H9 (cell line): ENCODE results near the gene PNPLA1. TPM values are rescaled to one million over a fixed set of nuclear protein-coding genes. Genes with fewer than 3 reads are reported as not detected.

Source experiments
- DNase-seq: peaks from one replicate; pipeline ENCODE4 v3.0.0-alpha.2; 2017
- H2AFZ ChIP-seq: one replicate; pipeline ENCODE4 v1.6.1; 2013; ENCODE audit warnings: mild to moderate bottlenecking, low read length, control low read depth, moderate library complexity
- H2AK5ac ChIP-seq: 2 replicates; pipeline ENCODE4 v1.6.1; 2013; ENCODE audit warnings: low read length, control low read depth, mixed read lengths; ENCODE audit not compliant: insufficient read length
- H2BK120ac ChIP-seq: one replicate; pipeline ENCODE4 v1.6.1; 2013; ENCODE audit warnings: low read depth, mild to moderate bottlenecking, low read length, control low read depth, inconsistent platforms; ENCODE audit not compliant: poor library complexity, severe bottlenecking
- H2BK12ac ChIP-seq: 2 replicates; pipeline ENCODE4 v1.6.1; 2013; ENCODE audit warnings: low read length, control low read depth, mixed read lengths, low read depth; ENCODE audit not compliant: insufficient read length
- H2BK15ac ChIP-seq: 2 replicates; pipeline ENCODE4 v1.6.1; 2013; ENCODE audit warnings: low read depth, low read length, control low read depth
- H2BK20ac ChIP-seq: one replicate; pipeline ENCODE4 v1.6.1; 2013; ENCODE audit warnings: low read depth, mild to moderate bottlenecking, low read length, control low read depth, inconsistent platforms; ENCODE audit not compliant: poor library complexity, severe bottlenecking
- H2BK5ac ChIP-seq: 2 replicates; pipeline ENCODE4 v1.6.1; 2013; ENCODE audit warnings: low read length, control low read depth, mixed read lengths; ENCODE audit not compliant: insufficient read length
- H3K14ac ChIP-seq: 2 replicates; pipeline ENCODE4 v1.6.1; 2013; ENCODE audit warnings: low read length, control low read depth; ENCODE audit not compliant: insufficient read depth
- H3K18ac ChIP-seq: 2 replicates; pipeline ENCODE4 v1.6.1; 2013; ENCODE audit warnings: low read depth, mild to moderate bottlenecking, mixed read lengths, low read length, control low read depth; ENCODE audit not compliant: insufficient read length
- H3K23ac ChIP-seq: 2 replicates; pipeline ENCODE4 v1.6.1; 2013; ENCODE audit warnings: low read length, control low read depth, mixed read lengths, low read depth; ENCODE audit not compliant: insufficient read length
- H3K23me2 ChIP-seq: 2 replicates; pipeline ENCODE4 v1.6.1; 2013; ENCODE audit warnings: low read depth, mild to moderate bottlenecking, mixed read lengths, low read length, control low read depth; ENCODE audit not compliant: insufficient read length, poor library complexity, severe bottlenecking
- H3K27ac ChIP-seq: 2 replicates; pipeline ENCODE4 v1.5.1; 2013; ENCODE audit warnings: low read length, control low read depth, mixed read lengths, low read depth; ENCODE audit not compliant: insufficient read length
- H3K27me3 ChIP-seq: 2 replicates; pipeline ENCODE4 v1.6.1; 2013; ENCODE audit warnings: low read length, control low read depth, inconsistent platforms; ENCODE audit not compliant: insufficient read depth
- H3K4ac ChIP-seq: 2 replicates; pipeline ENCODE4 v1.6.1; 2013; ENCODE audit warnings: low read depth, mild to moderate bottlenecking, control low read depth, inconsistent platforms, low read length, moderate library complexity
- H3K4me1 ChIP-seq: 2 replicates; pipeline ENCODE4 v1.6.1; 2013; ENCODE audit warnings: low read length, control low read depth, inconsistent platforms; ENCODE audit not compliant: insufficient read depth
- H3K4me2 ChIP-seq: 2 replicates; pipeline ENCODE4 v1.6.1; 2013; ENCODE audit warnings: low read length, control low read depth, mixed read lengths; ENCODE audit not compliant: insufficient read length, insufficient read depth
- H3K56ac ChIP-seq: 2 replicates; pipeline ENCODE4 v1.6.1; 2013; ENCODE audit warnings: low read depth, mild to moderate bottlenecking, mixed read lengths, low read length, control low read depth; ENCODE audit not compliant: insufficient read length
- H3K79me1 ChIP-seq: 2 replicates; pipeline ENCODE4 v1.6.1; 2013; ENCODE audit warnings: low read depth, mild to moderate bottlenecking, moderate library complexity, low read length, control low read depth, inconsistent platforms; ENCODE audit not compliant: insufficient read depth, poor library complexity, severe bottlenecking
- H3K79me2 ChIP-seq: 2 replicates; pipeline ENCODE4 v1.6.1; 2013; ENCODE audit warnings: low read length, control low read depth, inconsistent platforms; ENCODE audit not compliant: insufficient read depth
- H3K9ac ChIP-seq: 2 replicates; pipeline ENCODE4 v1.6.1; 2013; ENCODE audit warnings: low read length, control low read depth, mixed read lengths; ENCODE audit not compliant: insufficient read length; ENCODE audit errors: extremely low read depth
- H3K9me3 ChIP-seq: one replicate; pipeline ENCODE4 v1.6.1; 2013; ENCODE audit warnings: low read depth, low read length, inconsistent platforms; ENCODE audit not compliant: control insufficient read depth
- H3T11ph ChIP-seq: one replicate; pipeline ENCODE4 v1.6.1; 2013; ENCODE audit warnings: mild to moderate bottlenecking, low read length, control low read depth, inconsistent platforms
- H4K20me1 ChIP-seq: one replicate; pipeline ENCODE4 v1.6.1; 2013; ENCODE audit not compliant: control insufficient read depth, insufficient read length, insufficient read depth
- H4K5ac ChIP-seq: 2 replicates; pipeline ENCODE4 v1.6.1; 2013; ENCODE audit warnings: low read depth, mild to moderate bottlenecking, mixed read lengths, low read length, control low read depth; ENCODE audit not compliant: insufficient read length
- H4K8ac ChIP-seq: replicated peaks from 2 replicates; pipeline ENCODE4 v1.6.1; 2013; ENCODE audit warnings: low read length, control low read depth, mixed read lengths, low read depth; ENCODE audit not compliant: insufficient read length
- H4K91ac ChIP-seq: 2 replicates; pipeline ENCODE4 v1.6.1; 2013; ENCODE audit warnings: low read depth, mild to moderate bottlenecking, moderate library complexity, mixed read lengths, low read length, control low read depth; ENCODE audit not compliant: insufficient read length
- H3K27ac Mint-ChIP-seq, 3 experiments: 2 replicates in 2 of 3; 3 replicates in 1 of 3; pipeline ENCODE4 v1.8.0; 2020 to 2021; ENCODE audit warnings: mixed read lengths in 3 of 3, mild to moderate bottlenecking in 1 of 3, moderate library complexity in 1 of 3
- H3K27me3 Mint-ChIP-seq: 2 replicates; pipeline ENCODE4 v1.8.0; 2021; ENCODE audit warnings: low read depth, mild to moderate bottlenecking, moderate library complexity, mixed read lengths
- H3K36me3 Mint-ChIP-seq, 3 experiments: 2 replicates in 2 of 3; 3 replicates in 1 of 3; pipeline ENCODE4 v1.8.0; 2020 to 2021; ENCODE audit warnings: low read depth in 3 of 3, mixed read lengths in 3 of 3; ENCODE audit not compliant: insufficient read depth in 1 of 3
- H3K4me1 Mint-ChIP-seq, 2 experiments: 2 replicates each; pipeline ENCODE4 v1.8.0; 2020; ENCODE audit warnings: mixed read lengths in 2 of 2
- H3K4me3 Mint-ChIP-seq, 2 experiments: 2 replicates in 1 of 2; 3 replicates in 1 of 2; pipeline ENCODE4 v1.8.0; 2020 to 2021; ENCODE audit warnings: mild to moderate bottlenecking in 2 of 2, mixed read lengths in 2 of 2, moderate library complexity in 1 of 2
- H3K9me3 Mint-ChIP-seq, 2 experiments: 2 replicates in 1 of 2; 3 replicates in 1 of 2; pipeline ENCODE4 v1.8.0; 2020; ENCODE audit warnings: mild to moderate bottlenecking in 2 of 2, mixed read lengths in 2 of 2, moderate library complexity in 1 of 2
- WGBS: extraction: QIAGEN DNeasy Blood & Tissue Kit; methylation state at CpG from one replicate; pipeline ENCODE4 v1.1.7; 2013; ENCODE audit warnings: missing lambda C conversion rate, low lambda C conversion rate, mixed read lengths; ENCODE audit not compliant: insufficient read length; ENCODE audit errors: extremely low coverage; 5-methylcytosine and 5-hydroxymethylcytosine counted together
- total RNA-seq: library from RNA; stranded (reverse); gene quantifications from 2 replicates; pipeline ENCODE4 v1.2.1, GENCODE V29; 2021
- TF ChIP-seq, protein P1 (sequence below): fragments of 200-600 bp; sonication (generic); conservative IDR thresholded peaks from 3 replicates; pipeline ENCODE4 v1.8.0; 2021; ENCODE audit warnings: antibody characterized with exemption, mild to moderate bottlenecking

PNPLA1 gene
- total RNA-seq, 1 experiment from 2014 or later = 0.09 TPM

DNA sequence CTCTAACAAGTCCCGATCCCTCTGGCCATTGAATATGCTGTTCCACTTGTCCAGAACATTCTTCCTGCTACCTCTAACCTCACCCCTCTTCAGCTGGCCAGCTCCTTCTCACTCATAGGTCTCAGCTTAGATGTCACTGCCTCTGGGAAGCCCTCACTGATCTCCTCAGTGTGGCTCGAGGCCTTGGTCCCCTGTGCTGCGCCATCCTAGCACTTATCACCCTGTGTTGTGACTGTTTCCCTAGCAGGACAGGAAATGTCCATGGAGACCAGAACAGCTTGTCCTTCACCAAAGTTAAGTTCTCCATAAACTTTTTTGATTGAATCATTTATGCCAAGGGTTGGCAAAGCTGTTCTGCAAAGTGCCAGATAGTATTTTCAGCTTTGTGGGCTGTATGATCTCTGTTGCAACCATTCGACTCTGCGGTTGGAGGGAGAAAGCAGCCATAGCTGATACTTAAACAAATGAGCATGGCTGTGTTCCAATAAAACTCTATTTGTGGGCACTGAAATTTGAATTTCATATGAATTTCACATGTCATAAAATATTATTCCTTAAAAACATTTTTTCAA is 73.3 kb downstream of the PNPLA1 start:
- Histone ChIP-seq H2BK5ac (no peak overlapping the region), H3K14ac (no peak overlapping the region), H3K18ac (no peak overlapping the region), H4K20me1 (no peaks in the 10 kb centered on the region), H4K8ac (no peak overlapping the region), H3T11ph (no peak overlapping the region), H3K79me1 (no peaks in the 10 kb centered on the region), H3K23me2 (peaks cover 4% of the 10 kb centered on the region), H3K23ac (no peak overlapping the region), H3K9ac (no peak overlapping the region), H3K9me3 (no peaks in the 10 kb centered on the region), H2AFZ (no peak overlapping the region), H3K27ac (no peak overlapping the region), H4K5ac (no peak overlapping the region), H3K56ac (no peak overlapping the region), H2BK15ac (no peak overlapping the region), H2AK5ac (no peak overlapping the region), H3K4me2 (no peak overlapping the region), H4K91ac (no peak overlapping the region), H3K27me3 (no peaks in the 10 kb centered on the region), H2BK20ac (no peak overlapping the region), H2BK12ac (no peak overlapping the region), H3K79me2 (no peaks in the 10 kb centered on the region), H2BK120ac (no peak overlapping the region), H3K4me1 (no peaks in the 10 kb centered on the region), H3K4ac (no peak overlapping the region)
- WGBS = no CpG with 5 or more reads among the region's 5 CpGs
- H3K36me3 Mint-ChIP-seq = no peaks in the 10 kb centered on the region
- no peaks in the 10 kb centered on the region; a peak in 1 of 5 replicates for H3K9me3 Mint-ChIP-seq
- no peak overlapping the region for H3K4me3 Mint-ChIP-seq
- H3K27ac Mint-ChIP-seq = no peak overlapping the region
- H3K27me3 Mint-ChIP-seq = peaks cover 23% of the 10 kb centered on the region
- TF ChIP-seq, protein P1, sequence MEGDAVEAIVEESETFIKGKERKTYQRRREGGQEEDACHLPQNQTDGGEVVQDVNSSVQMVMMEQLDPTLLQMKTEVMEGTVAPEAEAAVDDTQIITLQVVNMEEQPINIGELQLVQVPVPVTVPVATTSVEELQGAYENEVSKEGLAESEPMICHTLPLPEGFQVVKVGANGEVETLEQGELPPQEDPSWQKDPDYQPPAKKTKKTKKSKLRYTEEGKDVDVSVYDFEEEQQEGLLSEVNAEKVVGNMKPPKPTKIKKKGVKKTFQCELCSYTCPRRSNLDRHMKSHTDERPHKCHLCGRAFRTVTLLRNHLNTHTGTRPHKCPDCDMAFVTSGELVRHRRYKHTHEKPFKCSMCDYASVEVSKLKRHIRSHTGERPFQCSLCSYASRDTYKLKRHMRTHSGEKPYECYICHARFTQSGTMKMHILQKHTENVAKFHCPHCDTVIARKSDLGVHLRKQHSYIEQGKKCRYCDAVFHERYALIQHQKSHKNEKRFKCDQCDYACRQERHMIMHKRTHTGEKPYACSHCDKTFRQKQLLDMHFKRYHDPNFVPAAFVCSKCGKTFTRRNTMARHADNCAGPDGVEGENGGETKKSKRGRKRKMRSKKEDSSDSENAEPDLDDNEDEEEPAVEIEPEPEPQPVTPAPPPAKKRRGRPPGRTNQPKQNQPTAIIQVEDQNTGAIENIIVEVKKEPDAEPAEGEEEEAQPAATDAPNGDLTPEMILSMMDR = no peak
- no peak for DNase-seq
- peaks cover 8 to 11% of the 10 kb centered on the region in 2 experiments for H3K4me1 Mint-ChIP-seq
